Measurements from ENCODE around the gene ANKRD60.

DNA sequence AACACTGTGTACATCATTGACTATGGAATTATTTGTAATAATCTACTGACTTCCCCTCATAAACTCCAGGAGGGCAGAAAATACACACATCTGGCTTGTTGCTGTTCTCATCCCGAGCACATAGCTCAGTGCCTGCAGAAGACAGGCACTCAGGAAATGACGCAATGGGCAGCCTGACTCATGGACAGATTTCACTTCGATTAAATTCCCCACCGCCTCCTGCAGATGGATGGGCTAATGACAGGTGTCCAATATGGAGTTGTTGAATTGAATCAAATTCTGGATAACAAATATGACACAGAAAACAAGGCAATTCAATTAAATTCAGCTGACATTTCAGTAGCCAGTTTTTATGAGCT is 9.1 kb downstream of the ANKRD60 start:
- TF ChIP-seq, protein P1, sequence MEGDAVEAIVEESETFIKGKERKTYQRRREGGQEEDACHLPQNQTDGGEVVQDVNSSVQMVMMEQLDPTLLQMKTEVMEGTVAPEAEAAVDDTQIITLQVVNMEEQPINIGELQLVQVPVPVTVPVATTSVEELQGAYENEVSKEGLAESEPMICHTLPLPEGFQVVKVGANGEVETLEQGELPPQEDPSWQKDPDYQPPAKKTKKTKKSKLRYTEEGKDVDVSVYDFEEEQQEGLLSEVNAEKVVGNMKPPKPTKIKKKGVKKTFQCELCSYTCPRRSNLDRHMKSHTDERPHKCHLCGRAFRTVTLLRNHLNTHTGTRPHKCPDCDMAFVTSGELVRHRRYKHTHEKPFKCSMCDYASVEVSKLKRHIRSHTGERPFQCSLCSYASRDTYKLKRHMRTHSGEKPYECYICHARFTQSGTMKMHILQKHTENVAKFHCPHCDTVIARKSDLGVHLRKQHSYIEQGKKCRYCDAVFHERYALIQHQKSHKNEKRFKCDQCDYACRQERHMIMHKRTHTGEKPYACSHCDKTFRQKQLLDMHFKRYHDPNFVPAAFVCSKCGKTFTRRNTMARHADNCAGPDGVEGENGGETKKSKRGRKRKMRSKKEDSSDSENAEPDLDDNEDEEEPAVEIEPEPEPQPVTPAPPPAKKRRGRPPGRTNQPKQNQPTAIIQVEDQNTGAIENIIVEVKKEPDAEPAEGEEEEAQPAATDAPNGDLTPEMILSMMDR (conservative IDR thresholded peaks at IDR 0.05; ENCODE audit: low read depth, low read length) = 0 out of 2 replicates have a peak, but pooled peaks have one; percentile 19
- no peak for TF ChIP-seq EZH2 (IDR thresholded peaks at IDR 0.05; ENCODE audit: borderline replicate concordance, low read depth, low read length, poor library complexity, severe bottlenecking)

Data from A673 (cell line).